Neural cell (in vitro differentiated cells): ENCODE measurements around the gene CRYBA1.

Source experiments
- CTCF ChIP-seq: fragments of 450-650 bp; IDR thresholded peaks from 2 replicates; pipeline ENCODE4 v1.5.1; 2014; ENCODE audit warnings: antibody characterized with exemption, mild to moderate bottlenecking, moderate library complexity; ENCODE audit not compliant: poor library complexity, severe bottlenecking
- EP300 ChIP-seq: fragments of 450-650 bp; conservative IDR thresholded peaks from 2 replicates; pipeline ENCODE4 v1.6.1; 2014; ENCODE audit warnings: antibody characterized with exemption, mild to moderate bottlenecking, moderate library complexity; ENCODE audit not compliant: poor library complexity, severe bottlenecking
- EZH2 ChIP-seq: fragments of 200-600, 300-800 bp; shearing (Covaris generic), sonication (generic); IDR thresholded peaks from 2 replicates; pipeline ENCODE4 v1.6.1; 2014; ENCODE audit warnings: antibody characterized with exemption, low read length, borderline replicate concordance, mild to moderate bottlenecking; ENCODE audit not compliant: insufficient read depth, poor library complexity, severe bottlenecking
- POLR2AphosphoS5 ChIP-seq: IDR thresholded peaks from 2 replicates; pipeline ENCODE4 v1.6.1; 2012
- RAD21 ChIP-seq: fragments of 450-650 bp; conservative IDR thresholded peaks from 2 replicates; pipeline ENCODE4 v1.6.1; 2014; ENCODE audit warnings: antibody characterized with exemption, mild to moderate bottlenecking, moderate library complexity
- REST ChIP-seq: IDR thresholded peaks from 2 replicates; pipeline ENCODE4 v1.6.1; 2012; ENCODE audit warnings: borderline replicate concordance

- TF ChIP-seq EP300, result no peak
- TF ChIP-seq CTCF, result no peak
- no peak for TF ChIP-seq RAD21
- no peak for TF ChIP-seq EZH2
- no peak for TF ChIP-seq REST
- TF ChIP-seq POLR2AphosphoS5, result no peak
Observed at GRCh38 chr17:29209073-29209472, 37.6 kb upstream of the CRYBA1 start.
